Panc1 (cell line): ENCODE results near the gene KCNA10. TPM values are rescaled to one million over a fixed set of nuclear protein-coding genes. Genes with fewer than 3 reads are reported as not detected.

Source experiments
- ATAC-seq: fragments of 200-7000 bp; cut with Tn5 transposase; 2 replicates; pipeline ENCODE4 v1.9.1; 2020; ENCODE audit warnings: mild to moderate bottlenecking, moderate library complexity
- BruUV-seq: library from RNA; stranded (reverse); fragments of 400-500 nt; replicated peaks from 2 replicates; lab custom pipeline; 2021; lab: Mats Ljungman, UMichigan
- CTCF ChIA-PET: fragments of 300-600 bp; sonication (Branson Sonifier 250); formaldehyde crosslinking; loops from one replicate; lab custom pipeline; 2022; ENCODE audit warnings: antibody characterized with exemption; lab: Charles Lee
- POLR2A ChIA-PET: fragments of 300-600 bp; sonication (Branson Sonifier 250); formaldehyde crosslinking; loops from one replicate; lab custom pipeline; 2022; ENCODE audit warnings: antibody characterized with exemption; lab: Charles Lee
- DNase-seq: peaks from one replicate; pipeline ENCODE4 v3.0.0-alpha.2; 2010; ENCODE audit warnings: low read depth, low spot score
- H3K27ac ChIP-seq: 2 replicates; pipeline ENCODE4 v1.5.1; 2011; ENCODE audit warnings: mild to moderate bottlenecking, low read length, inconsistent platforms
- H3K27me3 ChIP-seq: fragments of 200-500 bp; sonication (Bioruptor generic); 2 replicates; pipeline ENCODE4 v1.6.0; 2014; ENCODE audit warnings: low read length, inconsistent platforms; ENCODE audit not compliant: control insufficient read depth, insufficient read depth
- H3K36me3 ChIP-seq: fragments of 200-500 bp; sonication (Bioruptor generic); 2 replicates; pipeline ENCODE4 v1.5.1; 2014; ENCODE audit warnings: inconsistent platforms, mild to moderate bottlenecking, low read length, moderate library complexity; ENCODE audit not compliant: control insufficient read depth, insufficient read depth
- H3K4me1 ChIP-seq: 2 replicates; pipeline ENCODE4 v1.5.1; 2011; ENCODE audit warnings: inconsistent platforms, mild to moderate bottlenecking, low read length, moderate library complexity; ENCODE audit not compliant: control insufficient read depth, insufficient read depth
- H3K4me3 ChIP-seq, 2 experiments: 2 replicates each; pipeline ENCODE4 v1.5.1; 2011 to 2012; ENCODE audit warnings: low read depth in 2 of 2, low read length in 2 of 2, mild to moderate bottlenecking in 2 of 2, inconsistent platforms in 1 of 2, moderate library complexity in 1 of 2
- H3K9me3 ChIP-seq: fragments of 200-500 bp; sonication (Bioruptor generic); 2 replicates; pipeline ENCODE4 v1.5.1; 2014; ENCODE audit warnings: low read depth, mild to moderate bottlenecking, inconsistent platforms, low read length, moderate library complexity; ENCODE audit not compliant: control insufficient read depth, insufficient read depth
- POLR2AphosphoS5 ChIP-seq: IDR thresholded peaks from 2 replicates; pipeline ENCODE4 v1.6.1; 2012; ENCODE audit warnings: mild to moderate bottlenecking, low read depth, low read length, moderate library complexity
- SIN3A ChIP-seq: IDR thresholded peaks from 2 replicates; pipeline ENCODE4 v1.6.1; 2012; ENCODE audit warnings: low read depth, mild to moderate bottlenecking, low read length, moderate library complexity, borderline replicate concordance; ENCODE audit not compliant: insufficient read depth
- TCF7L2 ChIP-seq: IDR thresholded peaks from 2 replicates; pipeline ENCODE4 v1.6.1; 2011; ENCODE audit warnings: mild to moderate bottlenecking, low read depth, low read length, inconsistent platforms
- in situ Hi-C: cut with HindIII; loops from 2 replicates; pipeline ENCODE4 v1.10.0; 2016; ENCODE audit warnings: low sequenced_read_pairs, low pct_unique_long_range_greater_than_20kb
- intact Hi-C: fragments of 100-400 bp; cut with micrococcal nuclease; formaldehyde crosslinking; loops from one replicate; pipeline ENCODE4 v1.10.0; 2022; ENCODE audit not compliant: unreplicated experiment
- total RNA-seq: library from RNA; stranded (reverse); gene quantifications from one replicate; pipeline ENCODE4 v1.2.1, GENCODE V29; 2021; ENCODE audit not compliant: unreplicated experiment
- TF ChIP-seq, protein P1 (sequence below): fragments of 450-650 bp; IDR thresholded peaks from 2 replicates; pipeline ENCODE4 v1.5.1; 2017; ENCODE audit warnings: mild to moderate bottlenecking
- TF ChIP-seq, protein P2 (sequence below), 2 experiments: IDR thresholded peaks; 2 replicates each; pipeline ENCODE4 v1.6.1; 2011 to 2012; ENCODE audit warnings: low read depth in 2 of 2, control low read depth in 1 of 2, low read length in 1 of 2, mild to moderate bottlenecking in 1 of 2, moderate library complexity in 1 of 2; ENCODE audit not compliant: insufficient read depth in 1 of 2

Gene KCNA10
- total RNA-seq, 1 experiment from 2014 or later, result not detected

DNA sequence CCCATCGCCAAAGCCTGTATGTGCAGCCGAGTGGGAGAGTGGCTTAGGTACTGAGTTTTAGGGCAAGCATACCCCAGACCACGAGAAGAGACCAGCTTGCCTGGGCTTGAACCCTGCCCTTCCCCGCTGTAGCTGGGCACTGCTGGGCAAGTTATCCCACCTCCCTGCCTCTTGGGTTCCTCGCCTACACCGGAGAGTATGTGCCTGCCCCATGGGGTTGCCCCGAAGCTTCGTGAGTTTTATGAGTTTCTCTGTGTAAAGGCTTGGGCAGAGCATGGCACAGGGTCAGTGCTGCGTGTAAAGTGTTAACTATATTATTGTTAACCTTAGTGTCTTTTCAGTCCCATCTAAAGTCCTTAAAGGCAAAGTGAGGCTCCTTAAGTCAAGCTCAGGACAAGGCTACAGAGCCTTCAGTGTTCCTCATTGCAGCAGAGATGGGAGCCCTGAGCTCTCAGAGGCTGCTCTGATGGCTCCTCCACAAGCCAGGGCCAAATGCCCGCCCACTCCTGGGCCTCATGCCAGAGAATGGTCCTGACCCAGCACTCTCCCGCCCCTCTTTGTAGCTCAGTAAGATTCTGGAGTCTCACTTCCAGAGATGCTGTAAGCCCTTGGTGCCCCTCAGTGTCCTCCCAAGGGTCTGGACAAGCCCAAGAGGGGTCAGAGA is 37.0 kb upstream of the KCNA10 start:
- TF ChIP-seq TCF7L2 (no peak), POLR2AphosphoS5 (no peak), SIN3A (no peak)
- TF ChIP-seq, protein P1, sequence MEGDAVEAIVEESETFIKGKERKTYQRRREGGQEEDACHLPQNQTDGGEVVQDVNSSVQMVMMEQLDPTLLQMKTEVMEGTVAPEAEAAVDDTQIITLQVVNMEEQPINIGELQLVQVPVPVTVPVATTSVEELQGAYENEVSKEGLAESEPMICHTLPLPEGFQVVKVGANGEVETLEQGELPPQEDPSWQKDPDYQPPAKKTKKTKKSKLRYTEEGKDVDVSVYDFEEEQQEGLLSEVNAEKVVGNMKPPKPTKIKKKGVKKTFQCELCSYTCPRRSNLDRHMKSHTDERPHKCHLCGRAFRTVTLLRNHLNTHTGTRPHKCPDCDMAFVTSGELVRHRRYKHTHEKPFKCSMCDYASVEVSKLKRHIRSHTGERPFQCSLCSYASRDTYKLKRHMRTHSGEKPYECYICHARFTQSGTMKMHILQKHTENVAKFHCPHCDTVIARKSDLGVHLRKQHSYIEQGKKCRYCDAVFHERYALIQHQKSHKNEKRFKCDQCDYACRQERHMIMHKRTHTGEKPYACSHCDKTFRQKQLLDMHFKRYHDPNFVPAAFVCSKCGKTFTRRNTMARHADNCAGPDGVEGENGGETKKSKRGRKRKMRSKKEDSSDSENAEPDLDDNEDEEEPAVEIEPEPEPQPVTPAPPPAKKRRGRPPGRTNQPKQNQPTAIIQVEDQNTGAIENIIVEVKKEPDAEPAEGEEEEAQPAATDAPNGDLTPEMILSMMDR, result no peak
- TF ChIP-seq, protein P2, sequence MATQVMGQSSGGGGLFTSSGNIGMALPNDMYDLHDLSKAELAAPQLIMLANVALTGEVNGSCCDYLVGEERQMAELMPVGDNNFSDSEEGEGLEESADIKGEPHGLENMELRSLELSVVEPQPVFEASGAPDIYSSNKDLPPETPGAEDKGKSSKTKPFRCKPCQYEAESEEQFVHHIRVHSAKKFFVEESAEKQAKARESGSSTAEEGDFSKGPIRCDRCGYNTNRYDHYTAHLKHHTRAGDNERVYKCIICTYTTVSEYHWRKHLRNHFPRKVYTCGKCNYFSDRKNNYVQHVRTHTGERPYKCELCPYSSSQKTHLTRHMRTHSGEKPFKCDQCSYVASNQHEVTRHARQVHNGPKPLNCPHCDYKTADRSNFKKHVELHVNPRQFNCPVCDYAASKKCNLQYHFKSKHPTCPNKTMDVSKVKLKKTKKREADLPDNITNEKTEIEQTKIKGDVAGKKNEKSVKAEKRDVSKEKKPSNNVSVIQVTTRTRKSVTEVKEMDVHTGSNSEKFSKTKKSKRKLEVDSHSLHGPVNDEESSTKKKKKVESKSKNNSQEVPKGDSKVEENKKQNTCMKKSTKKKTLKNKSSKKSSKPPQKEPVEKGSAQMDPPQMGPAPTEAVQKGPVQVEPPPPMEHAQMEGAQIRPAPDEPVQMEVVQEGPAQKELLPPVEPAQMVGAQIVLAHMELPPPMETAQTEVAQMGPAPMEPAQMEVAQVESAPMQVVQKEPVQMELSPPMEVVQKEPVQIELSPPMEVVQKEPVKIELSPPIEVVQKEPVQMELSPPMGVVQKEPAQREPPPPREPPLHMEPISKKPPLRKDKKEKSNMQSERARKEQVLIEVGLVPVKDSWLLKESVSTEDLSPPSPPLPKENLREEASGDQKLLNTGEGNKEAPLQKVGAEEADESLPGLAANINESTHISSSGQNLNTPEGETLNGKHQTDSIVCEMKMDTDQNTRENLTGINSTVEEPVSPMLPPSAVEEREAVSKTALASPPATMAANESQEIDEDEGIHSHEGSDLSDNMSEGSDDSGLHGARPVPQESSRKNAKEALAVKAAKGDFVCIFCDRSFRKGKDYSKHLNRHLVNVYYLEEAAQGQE (IDR thresholded peaks at IDR 0.05; ENCODE audit: insufficient read depth in 1 of 2, low read depth in 2 of 2, low read length in 1 of 2), result no peak
- no TSS peak for BruUV-seq
- DNase-seq (no peak), ATAC-seq (peak; percentile 60)
- Histone ChIP-seq H3K27ac (no peak overlapping the region), H3K4me3 (0 out of 4 replicates have a peak overlapping the region, but pooled peaks of 1 of the 2 experiments have one; percentile 6), H3K4me1 (no peaks in the 10 kb centered on the region), H3K36me3 (no peaks in the 10 kb centered on the region), H3K27me3 (peaks cover 5% of the 10 kb centered on the region; the same call in 1 of the 2 replicates), H3K9me3 (no peaks in the 10 kb centered on the region)
- intact Hi-C loops, result loop anchor here (5.0 kb wide), 1 partner anchor 61 kb away; no protein-coding TSS in a partner anchor
- ChIA-PET CTCF (interaction anchor here (0.9 to 1.1 kb wide), 2 partner anchors 38 to 61 kb away, joined by 4 to 5 read pairs; no protein-coding TSS in a partner anchor), POLR2A (no interaction called here)
- in situ Hi-C loops, result no loop called here

DNA sequence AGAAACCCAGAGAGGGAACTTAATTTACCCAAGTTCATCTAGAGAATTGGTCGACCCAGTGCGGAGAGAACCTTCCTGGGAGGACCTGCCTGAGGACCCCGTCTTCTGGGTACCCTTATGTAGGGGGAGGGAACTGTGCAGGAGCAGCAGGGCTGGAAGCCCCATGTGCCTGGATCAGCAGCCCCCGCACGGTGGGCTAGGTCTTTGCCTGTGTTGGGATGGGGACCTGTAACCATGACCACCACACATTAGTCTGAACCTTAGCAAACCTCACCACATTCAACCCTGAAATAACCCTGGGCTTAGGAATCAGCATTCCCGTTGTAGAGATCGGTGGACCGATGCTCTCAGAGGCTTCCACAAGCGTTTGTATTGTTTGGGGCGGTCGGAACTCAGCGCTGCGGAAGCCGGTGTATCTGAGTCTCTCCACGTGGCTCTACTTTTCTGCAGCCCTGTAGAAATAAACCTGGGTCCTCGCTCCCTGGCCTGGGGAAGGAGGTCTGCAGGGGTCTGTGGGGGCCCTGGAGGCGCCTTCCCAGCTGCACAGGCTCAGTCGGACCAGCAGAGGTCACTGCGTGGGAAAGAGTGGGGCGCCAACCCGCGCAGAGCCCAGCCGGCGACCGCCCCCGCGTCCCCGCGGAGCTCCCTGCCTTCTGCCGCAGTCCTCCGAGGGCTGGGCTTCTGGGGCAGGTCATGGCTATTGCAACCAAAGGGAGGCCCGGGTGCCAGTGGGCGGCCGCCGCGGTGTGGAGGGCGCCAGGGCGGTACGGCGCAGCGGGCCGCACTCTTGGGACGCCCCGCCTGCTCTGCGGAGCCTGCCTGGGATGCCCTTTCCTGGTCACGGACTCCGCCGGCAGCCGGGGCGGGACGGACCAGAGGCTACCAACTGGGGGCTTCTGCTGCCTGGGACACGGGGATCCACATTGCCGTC is 36.2 kb upstream of the KCNA10 start:
- Histone ChIP-seq H3K27me3 (peaks cover 5% of the 10 kb centered on the region; the same call in 1 of the 2 replicates), H3K36me3 (no peaks in the 10 kb centered on the region), H3K4me1 (no peaks in the 10 kb centered on the region), H3K9me3 (no peaks in the 10 kb centered on the region), H3K27ac (no peak overlapping the region), H3K4me3 (peak overlapping the region; percentile 6 to 26; a peak in 2 of 4 replicates)
- ChIA-PET CTCF (interaction anchor here (0.9 to 1.1 kb wide), 2 partner anchors 39 to 62 kb away, joined by 4 to 5 read pairs; no protein-coding TSS in a partner anchor), POLR2A (no interaction called here)
- DNase-seq (no peak), ATAC-seq (peak; percentile 89)
- TF ChIP-seq POLR2AphosphoS5 (no peak), SIN3A (no peak), TCF7L2 (no peak)
- TF ChIP-seq, protein P2 (IDR thresholded peaks at IDR 0.05; ENCODE audit: insufficient read depth in 1 of 2, low read depth in 2 of 2, low read length in 1 of 2), result no peak
- TF ChIP-seq, protein P1, result peak; percentile 79
- BruUV-seq, result no TSS peak
- in situ Hi-C loops, result no loop called here
- intact Hi-C loops, result loop anchor here (5.0 kb wide), 1 partner anchor 62 kb away; no protein-coding TSS in a partner anchor
